Measurements from ENCODE around the gene HECA.

DNA sequence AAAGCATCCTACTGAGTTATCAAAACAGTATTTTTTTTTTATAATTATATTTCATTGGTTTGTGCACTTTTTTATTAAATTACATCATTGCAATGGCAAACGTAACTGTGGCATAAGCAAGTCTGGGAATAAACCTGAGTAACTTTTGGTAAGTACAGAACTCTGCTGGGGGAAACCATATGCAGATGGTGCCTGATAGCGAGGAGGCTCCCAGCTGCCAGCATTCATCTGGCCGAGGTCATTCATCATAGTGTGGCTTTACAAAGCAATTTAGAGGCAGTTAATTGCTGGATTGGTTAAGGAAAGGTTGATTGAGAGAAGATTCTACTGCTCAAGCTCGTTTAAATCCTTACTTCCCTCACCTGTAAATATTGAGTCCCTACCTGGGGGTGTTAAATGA, 52.6 kb downstream of the HECA start:
- TF ChIP-seq, protein P1, sequence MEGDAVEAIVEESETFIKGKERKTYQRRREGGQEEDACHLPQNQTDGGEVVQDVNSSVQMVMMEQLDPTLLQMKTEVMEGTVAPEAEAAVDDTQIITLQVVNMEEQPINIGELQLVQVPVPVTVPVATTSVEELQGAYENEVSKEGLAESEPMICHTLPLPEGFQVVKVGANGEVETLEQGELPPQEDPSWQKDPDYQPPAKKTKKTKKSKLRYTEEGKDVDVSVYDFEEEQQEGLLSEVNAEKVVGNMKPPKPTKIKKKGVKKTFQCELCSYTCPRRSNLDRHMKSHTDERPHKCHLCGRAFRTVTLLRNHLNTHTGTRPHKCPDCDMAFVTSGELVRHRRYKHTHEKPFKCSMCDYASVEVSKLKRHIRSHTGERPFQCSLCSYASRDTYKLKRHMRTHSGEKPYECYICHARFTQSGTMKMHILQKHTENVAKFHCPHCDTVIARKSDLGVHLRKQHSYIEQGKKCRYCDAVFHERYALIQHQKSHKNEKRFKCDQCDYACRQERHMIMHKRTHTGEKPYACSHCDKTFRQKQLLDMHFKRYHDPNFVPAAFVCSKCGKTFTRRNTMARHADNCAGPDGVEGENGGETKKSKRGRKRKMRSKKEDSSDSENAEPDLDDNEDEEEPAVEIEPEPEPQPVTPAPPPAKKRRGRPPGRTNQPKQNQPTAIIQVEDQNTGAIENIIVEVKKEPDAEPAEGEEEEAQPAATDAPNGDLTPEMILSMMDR (IDR thresholded peaks at IDR 0.05) = no peak
- no peak for TF ChIP-seq TAF1 (IDR thresholded peaks at IDR 0.05; ENCODE audit: borderline replicate concordance, low read depth, low read length)
- TF ChIP-seq, protein P2, sequence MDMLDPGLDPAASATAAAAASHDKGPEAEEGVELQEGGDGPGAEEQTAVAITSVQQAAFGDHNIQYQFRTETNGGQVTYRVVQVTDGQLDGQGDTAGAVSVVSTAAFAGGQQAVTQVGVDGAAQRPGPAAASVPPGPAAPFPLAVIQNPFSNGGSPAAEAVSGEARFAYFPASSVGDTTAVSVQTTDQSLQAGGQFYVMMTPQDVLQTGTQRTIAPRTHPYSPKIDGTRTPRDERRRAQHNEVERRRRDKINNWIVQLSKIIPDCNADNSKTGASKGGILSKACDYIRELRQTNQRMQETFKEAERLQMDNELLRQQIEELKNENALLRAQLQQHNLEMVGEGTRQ (IDR thresholded peaks at IDR 0.05; ENCODE audit: borderline replicate concordance, low read depth, low read length) = no peak
